ENCODE data around the gene PYGO2.
"Not testable (repeated sequence)": the region's sequence is repeated elsewhere in the genome, so short reads cannot be mapped to it uniquely, and the experiment has no call there.

Gene PYGO2

GRCh38 chr1:154999571-155000410 lies 38.2 kb upstream of the PYGO2 start:
- peak; percentile 91 for DNase-seq

DNA sequence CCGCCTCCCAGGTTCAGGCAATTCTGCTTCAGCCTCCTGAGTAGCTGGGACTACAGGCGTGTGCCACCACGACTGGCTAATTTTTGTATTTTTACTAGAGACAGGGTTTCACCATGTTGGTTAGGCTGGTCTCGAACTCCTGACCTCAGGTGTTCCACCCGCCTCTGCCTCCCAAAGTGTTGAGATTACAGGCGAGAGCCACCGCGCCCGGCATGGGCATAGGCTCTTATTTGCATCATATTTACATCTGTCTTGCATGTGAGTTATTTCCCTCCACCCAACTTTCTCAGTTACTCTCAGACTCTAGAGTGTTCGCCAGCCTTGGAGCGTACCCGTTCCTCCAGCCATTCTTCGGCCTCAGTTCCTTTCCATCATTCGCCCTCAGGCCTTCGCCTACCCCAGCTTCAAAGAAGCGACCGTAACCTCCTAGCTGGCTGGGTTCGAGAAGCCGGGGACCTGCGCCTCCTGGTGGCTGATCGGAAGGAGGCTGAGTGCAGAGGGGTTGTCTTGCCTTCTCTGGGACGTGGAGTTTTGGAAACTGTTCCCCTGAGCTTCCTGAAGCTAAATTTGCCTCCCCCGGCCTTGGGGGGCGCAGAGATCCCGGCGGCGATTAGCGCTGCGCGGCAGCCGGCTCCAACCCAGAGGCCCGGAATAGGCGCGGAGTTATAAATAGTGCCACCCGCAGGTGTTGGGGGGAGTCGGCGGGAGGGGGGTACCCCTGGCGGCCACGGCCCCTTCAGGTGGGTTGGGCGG lies 37.4 kb upstream of the PYGO2 start:
- peak; percentile 80 for DNase-seq

GRCh38 chr1:154998201-154998780 lies 36.7 kb upstream of the PYGO2 start:
- no peak for DNase-seq

- DNase-seq, result no peak
These were observed 35.6 kb upstream of the PYGO2 start for GRCh38 chr1:154996966-154997701.

DNA sequence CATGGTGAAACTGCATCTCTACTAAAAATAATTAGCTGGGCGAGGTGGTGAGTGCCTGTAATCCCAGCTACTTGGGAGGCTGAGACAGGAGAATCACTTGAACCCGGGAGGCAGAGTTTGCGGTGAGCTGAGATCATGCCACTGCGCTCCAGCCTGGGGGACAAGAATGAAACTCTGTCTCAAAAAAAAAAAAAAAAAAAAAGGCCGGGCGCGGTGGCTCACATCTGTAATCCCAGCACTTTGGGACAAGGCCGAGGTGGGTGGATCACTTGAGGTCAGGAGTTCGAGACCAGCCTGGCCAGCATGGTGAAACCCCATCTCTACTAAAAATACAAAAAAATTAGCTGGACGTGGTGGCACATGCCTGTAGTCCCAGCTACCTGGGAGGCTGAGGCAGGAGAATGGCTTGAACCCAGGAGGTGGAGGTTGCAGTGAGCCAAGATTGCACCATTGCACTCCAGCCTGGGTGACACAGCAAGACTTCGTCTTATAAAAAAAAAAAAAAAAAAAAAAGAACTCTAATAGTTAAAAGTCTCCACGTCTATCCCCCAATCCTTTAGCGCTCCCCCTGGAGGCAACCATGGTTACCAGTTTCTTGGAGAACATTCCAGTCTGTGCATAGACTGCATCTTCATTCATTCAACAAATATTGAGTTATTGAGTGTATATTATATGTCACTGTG lies 33.9 kb upstream of the PYGO2 start:
- peak; percentile 62 for DNase-seq

- peak; percentile 41 for DNase-seq
These were observed 33.0 kb upstream of the PYGO2 start for GRCh38 chr1:154994591-154994990.

GRCh38 chr1:154994269-154994587 lies 32.6 kb upstream of the PYGO2 start:
- no peak for DNase-seq

DNA sequence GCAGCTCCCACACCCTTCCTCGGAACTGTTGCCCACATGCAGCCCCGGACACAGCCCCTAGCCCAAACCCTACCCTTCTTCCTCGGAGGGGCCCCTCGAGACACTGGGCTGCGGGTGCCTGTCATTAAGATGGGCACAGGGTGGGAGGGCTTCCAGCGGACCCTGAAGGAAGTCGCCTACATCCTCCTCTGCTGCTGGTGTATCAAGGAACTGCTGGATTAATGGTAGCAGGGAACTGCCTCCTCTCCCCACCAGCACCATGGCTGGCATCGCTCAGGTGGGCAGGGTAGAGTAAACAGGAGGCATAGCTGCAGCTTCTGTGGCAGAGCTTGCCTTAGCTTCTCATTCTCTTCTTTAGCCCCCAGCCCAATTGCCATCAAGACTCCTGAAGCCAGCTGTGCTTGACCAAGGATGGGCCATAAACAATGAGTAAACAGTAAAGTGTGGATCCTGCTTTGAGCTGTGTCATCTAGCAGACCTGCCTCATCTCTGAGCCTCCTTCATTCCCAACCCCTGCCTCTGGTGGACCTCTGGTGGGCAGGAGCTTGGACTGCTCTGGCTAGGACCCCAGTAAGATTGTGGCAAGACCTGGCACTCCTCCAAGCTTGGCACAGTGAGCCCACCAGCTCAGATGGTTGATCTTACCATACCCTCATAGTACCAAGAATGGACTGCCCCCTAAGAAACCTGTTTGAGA lies 32.1 kb upstream of the PYGO2 start, which contains the start of gene LENEP:
Gene LENEP, plus strand, starts transcription at position 15 of the 697 bp plus-strand sequence. Its CDS starts 22 bp downstream, at position 37.
- peak; percentile 43 for DNase-seq

DNA sequence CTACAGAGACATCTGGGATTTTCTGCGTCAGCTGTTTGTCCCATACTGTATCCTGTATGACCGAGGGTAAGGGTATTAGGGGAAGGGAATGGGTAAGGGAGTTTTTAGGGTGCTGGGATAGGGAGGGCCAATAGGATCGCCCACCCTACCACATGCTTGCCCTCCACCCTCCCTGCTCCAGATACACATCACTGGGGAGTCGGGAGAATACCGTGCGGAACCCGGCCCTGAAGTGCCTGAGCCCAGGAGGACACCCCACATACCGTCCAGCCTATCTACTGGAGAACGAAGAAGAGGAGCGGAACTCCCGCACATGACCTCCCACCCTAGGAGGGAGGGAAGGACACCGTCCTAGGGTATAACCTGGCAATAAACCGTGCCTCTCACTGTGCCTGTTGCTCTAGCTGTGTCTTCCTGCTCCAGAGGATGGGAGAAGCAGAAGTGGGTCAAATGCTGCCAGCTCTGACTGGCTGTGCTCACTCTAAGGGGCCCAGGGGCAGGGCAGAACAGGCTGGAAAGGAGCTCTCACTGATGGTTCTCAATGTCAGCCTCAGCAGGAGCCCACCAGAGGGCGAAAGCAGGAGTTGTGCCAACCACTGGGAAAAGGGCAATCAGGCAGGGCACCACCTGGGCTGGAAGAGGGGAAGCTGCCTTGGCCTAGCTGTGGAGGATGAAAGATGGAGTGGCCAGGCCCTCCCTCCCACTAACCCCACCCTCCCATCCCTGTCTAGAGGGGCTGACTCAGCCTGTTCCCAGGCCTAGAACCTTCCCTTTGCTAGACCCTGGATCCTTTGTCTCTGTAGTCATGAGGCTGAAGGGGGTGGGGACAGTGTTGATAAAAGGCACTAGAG lies 31.4 kb upstream of the PYGO2 start:
- DNase-seq, result peak; percentile 64

DNA sequence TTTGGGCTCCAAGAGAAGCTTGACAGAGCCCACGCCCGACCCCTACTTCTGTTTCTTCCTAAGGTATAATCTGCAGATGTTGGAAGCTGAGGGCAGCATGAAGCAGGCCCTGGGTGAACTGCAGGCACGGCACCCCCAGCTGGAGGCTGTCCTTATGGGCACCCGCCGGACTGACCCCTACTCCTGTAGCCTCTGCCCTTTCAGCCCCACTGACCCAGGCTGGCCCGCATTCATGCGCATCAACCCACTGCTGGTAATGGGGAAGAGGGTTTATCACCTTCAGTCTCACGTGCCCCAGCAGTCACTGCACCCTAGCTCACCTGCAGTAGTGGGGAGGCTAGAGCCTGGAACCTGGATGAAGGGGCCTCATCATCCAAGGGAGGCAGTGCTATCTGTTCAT lies 28.7 kb upstream of the PYGO2 start:
- DNase-seq, result no peak

DNA sequence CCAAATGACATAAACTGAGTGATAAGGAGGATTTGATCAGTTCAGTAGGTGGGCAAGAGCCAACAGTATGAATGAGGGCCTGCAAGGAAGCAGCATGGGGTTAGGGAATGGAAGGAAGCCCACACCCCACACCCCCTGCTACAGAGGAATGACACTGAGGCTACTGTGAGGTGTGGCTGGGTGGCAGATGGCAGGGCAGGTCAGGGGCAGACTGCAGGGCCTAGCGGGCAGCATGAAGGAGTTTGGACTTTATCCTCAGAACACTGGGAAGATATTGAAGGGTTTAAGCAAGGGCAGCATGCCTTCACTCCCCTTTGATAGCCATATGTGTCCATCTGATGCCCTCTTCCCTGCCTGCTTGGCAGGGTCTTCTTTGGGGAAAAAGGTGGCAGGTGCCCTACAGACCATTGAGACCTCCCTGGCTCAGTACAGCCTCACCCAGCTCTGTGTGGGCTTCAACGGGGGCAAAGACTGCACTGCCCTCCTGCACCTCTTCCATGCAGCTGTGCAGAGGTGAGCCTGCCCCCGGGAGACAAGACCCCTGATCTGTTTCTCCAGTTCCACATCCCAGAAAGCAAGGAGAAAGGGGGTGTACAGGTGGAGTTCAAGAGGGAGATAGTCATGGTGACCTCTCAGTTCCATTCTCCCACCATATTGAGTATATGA lies 27.7 kb upstream of the PYGO2 start:
- DNase-seq, result no peak

DNA sequence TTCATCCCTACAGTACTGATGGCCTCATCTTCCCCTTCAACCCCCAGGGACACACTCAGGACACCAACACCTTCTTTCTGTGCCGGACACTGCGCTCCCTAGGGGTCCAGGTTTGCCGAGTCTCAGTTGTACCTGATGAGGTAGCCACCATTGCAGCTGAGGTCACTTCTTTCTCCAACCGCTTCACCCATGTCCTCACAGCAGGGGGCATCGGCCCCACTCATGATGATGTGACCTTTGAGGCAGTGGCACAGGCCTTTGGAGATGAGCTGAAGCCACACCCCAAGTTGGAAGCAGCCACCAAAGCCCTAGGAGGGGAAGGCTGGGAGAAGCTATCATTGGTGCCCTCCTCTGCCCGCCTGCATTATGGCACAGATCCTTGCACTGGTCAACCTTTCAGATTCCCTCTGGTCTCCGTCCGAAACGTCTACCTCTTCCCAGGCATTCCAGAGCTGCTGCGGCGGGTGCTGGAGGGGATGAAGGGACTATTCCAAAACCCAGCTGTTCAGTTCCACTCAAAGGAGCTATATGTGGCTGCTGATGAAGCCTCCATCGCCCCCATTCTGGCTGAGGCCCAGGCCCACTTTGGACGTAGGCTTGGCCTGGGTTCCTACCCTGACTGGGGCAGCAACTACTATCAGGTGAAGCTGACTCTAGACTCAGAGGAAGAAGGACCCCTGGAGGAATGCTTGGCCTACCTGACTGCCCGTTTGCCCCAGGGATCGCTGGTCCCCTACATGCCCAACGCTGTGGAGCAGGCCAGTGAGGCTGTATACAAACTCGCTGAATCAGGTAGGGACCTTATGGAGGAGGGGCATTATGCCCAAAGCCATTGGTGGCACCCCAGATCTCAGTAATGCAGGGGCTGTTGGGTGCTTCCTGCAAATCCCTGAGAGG lies 26.7 kb upstream of the PYGO2 start:
- no peak for DNase-seq

- no peak for DNase-seq
These were observed 25.7 kb upstream of the PYGO2 start for GRCh38 chr1:154987326-154987725.

DNA sequence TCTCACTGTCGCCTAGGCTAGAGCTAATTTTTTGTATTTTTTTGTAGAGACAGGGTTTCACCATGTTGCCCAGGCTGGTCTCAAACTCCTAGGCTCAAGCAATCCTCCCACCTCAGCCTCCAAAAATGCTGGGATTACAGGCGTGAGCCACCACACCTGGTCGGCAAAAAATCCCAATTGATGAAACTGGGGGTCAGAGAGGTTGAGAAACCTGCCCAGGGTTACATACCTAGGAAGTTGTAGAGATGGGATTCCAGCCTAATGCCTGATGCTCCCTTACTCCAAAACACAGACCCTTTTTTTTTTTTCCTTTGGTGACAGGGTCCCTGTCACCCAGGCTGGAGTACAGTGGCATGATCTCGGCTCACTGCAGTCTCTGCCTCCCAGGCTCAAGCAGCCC lies 25.2 kb upstream of the PYGO2 start:
- not testable (repeated sequence) for DNase-seq

DNA sequence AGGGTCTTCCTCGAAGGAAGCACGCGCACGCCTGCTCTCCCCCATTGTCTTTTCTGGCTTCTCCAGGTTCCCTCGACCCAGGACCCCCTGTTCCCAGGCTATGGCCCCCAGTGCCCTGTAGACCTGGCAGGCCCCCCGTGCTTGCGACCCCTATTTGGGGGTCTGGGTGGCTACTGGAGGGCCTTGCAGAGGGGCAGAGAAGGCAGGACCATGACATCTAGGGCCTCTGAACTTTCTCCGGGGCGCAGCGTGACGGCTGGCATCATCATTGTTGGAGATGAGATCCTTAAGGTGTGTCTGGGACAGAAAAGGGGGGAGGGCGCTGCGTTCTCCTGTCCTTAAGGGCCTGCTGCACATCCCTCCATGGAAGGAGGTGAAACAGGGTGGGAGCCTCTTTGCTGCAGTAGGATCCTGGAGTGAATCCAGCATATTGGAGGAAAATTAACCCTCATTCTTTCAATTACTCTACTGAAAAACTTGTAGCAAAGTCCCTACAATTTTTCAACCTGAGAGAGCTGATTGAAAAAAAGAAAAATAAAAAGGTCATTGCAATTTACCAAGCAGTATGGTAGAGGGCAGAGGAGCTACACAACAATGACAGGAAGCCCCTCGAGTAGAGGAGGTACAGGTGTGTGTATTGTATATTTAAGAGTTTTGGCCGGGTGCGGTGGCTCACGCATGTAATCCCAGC lies 22.3 kb upstream of the PYGO2 start:
- peak; percentile 37 for DNase-seq

DNA sequence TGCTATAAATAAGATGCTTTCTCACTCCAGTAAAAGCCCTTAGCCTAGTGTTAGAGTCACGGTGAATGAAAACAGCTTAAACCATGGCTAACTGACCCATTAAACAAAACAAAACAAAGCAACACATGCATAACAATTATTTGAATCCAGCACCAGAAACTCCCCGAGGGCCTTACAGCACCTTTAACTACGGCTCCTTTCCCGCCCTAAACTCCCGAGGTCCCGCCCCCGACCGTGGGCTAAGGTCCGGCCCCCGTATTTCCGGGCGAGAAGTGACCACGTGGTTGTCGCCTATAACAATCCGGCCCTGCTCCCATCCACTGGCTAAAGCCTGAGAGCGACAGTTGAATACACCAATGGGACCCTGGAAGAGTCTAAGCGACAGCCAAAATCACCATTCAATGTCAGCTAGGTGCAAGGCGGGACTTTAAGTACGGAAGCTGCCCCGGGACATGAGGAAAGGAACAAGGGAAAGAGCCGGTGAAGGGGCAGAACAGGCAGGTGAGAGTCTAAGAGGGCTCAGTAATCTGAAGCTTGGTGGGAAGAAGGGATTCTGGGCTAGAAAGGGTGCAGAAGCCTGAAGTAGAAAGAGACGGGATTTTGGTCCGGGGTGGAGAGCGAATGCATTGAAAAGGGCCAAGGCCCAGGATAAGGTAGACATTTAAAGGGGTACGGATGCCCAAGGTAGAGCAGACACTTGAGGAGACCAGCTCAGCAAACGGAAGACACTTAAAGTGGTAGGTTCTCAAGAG lies 21.5 kb upstream of the PYGO2 start, which contains the start of gene FLAD1:
Gene FLAD1, plus strand, starts transcription at position 448 of the 752 bp plus-strand sequence. CDS start 351 bp downstream, outside the sequence.
- DNase-seq, result peak; percentile 100

DNA sequence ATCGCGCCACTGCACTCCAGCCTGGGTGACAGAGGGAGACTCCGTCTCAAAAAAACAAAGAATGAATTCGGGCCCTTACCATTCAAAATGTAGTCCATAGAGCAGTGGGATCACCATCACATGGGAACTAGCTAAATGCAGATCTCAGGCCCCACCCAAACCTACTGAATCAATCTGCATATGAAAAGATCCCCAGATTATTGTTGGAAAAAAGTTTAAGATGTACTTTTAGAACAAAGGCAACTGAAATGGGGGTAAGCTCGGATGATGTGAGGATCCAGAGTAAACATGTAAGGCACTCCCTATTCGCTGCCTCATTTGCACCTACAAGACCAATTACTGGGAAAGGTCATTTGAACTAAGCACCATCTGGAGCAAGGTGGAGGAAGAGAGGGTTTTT lies 20.8 kb upstream of the PYGO2 start:
- peak; percentile 54 for DNase-seq

GRCh38 chr1:154978360-154978759 lies 16.8 kb upstream of the PYGO2 start:
- no peak for DNase-seq
